GM06990 (cell line): ENCODE data around the gene PLPP2.

Experiments used
- DNase-seq: peaks from one replicate; pipeline ENCODE4 v3.0.0-alpha.2; 2011; ENCODE audit not compliant: insufficient read length; ENCODE audit errors: extremely low read depth
- H3K27me3 ChIP-seq: replicated peaks from 2 replicates; pipeline ENCODE4 v1.6.0; 2011; ENCODE audit warnings: low read length; ENCODE audit not compliant: control insufficient read depth, insufficient read depth
- H3K36me3 ChIP-seq: 2 replicates; pipeline ENCODE4 v1.5.1; 2011; ENCODE audit warnings: low read length; ENCODE audit not compliant: control insufficient read depth, insufficient read depth
- H3K4me3 ChIP-seq: replicated peaks from 2 replicates; pipeline ENCODE4 v1.5.1; 2011; ENCODE audit warnings: low read depth, mild to moderate bottlenecking, control low read depth, low read length
- TF ChIP-seq, protein P1 (sequence below): IDR thresholded peaks from 2 replicates; pipeline ENCODE4 v1.5.1; 2011; ENCODE audit warnings: low read length, control low read depth, mild to moderate bottlenecking, inconsistent platforms; ENCODE audit not compliant: insufficient read depth, poor library complexity, severe bottlenecking

PLPP2 gene

DNA sequence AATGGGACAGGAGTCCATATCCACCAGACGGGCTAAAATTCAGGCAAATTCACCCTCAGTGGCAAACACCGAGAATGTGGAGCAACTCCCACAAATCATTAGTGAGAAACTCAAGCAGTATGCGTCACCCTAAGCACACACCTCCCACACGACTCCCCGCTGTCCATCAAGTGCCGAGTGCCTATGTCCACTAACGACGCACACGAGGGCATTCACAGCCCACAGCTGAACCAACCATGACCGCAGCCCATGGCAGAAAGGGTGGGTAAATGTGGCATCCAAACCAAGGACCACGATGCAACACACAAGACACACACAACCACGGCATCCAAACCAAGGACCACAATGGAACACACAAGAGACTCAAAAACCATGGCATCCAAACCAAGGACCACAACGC, 31.4 kb upstream of the PLPP2 start:
- DNase-seq, result no peak
- H3K27me3 ChIP-seq, result no peaks in the 10 kb centered on the region
- TF ChIP-seq, protein P1, sequence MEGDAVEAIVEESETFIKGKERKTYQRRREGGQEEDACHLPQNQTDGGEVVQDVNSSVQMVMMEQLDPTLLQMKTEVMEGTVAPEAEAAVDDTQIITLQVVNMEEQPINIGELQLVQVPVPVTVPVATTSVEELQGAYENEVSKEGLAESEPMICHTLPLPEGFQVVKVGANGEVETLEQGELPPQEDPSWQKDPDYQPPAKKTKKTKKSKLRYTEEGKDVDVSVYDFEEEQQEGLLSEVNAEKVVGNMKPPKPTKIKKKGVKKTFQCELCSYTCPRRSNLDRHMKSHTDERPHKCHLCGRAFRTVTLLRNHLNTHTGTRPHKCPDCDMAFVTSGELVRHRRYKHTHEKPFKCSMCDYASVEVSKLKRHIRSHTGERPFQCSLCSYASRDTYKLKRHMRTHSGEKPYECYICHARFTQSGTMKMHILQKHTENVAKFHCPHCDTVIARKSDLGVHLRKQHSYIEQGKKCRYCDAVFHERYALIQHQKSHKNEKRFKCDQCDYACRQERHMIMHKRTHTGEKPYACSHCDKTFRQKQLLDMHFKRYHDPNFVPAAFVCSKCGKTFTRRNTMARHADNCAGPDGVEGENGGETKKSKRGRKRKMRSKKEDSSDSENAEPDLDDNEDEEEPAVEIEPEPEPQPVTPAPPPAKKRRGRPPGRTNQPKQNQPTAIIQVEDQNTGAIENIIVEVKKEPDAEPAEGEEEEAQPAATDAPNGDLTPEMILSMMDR, result no peak
- peaks cover 23% of the 10 kb centered on the region for H3K36me3 ChIP-seq
- H3K4me3 ChIP-seq, result no peak overlapping the region

DNA sequence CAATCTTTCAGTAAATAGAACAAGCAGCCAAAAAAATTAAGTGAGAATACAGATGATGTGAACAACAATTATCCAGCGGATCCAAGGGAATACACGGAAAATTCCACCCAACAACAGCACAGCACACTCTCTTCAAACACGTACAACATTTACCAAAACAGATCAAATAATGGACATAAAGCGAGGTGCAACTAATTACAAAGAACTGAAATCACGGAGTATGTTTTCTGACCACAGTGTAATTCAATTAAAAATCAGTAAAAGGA, 27.2 kb upstream of the PLPP2 start:
- Histone ChIP-seq H3K27me3 (no peaks in the 10 kb centered on the region), H3K4me3 (no peak overlapping the region), H3K36me3 (peaks cover 4% of the 10 kb centered on the region)
- DNase-seq, result no peak
- TF ChIP-seq, protein P1, result no peak

DNA sequence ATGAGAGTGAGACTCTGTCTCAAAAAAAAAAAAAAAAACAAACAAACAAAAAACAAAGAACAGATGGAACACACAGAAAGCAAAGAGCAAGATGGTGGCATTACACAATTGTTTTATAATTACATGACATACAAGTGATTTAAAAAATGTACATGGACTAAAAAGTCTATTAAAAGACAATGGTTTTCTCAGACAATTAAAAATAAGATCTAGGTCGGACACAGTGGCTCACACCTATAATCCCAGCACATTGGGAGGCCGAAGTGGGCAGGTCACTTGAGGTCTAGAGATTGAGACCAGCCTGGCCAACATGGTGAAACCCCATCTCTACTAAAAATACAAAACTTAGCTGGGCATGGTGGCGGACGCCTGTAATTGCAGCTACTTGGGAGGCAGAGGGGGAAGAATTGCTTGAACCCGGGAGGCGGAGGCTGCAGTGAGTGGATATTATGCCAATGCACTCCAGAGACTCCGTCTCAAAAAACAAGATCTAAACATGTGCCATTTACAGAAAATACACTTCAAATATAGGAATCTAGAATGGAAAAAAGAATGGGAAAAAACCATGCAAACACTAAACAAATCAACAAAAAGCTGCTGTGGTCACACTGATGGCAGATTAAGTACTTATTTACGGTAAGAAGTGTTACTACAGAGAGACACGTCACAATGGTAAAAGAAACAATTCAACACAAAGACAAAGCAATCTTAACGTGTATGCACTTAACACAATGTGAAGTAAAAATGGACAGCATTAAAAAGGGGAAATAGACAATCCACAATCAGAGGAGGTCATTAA, 26.7 kb upstream of the PLPP2 start:
- no peak for DNase-seq
- Histone ChIP-seq H3K36me3 (peaks cover 4% of the 10 kb centered on the region), H3K4me3 (no peak overlapping the region), H3K27me3 (no peaks in the 10 kb centered on the region)
- TF ChIP-seq, protein P1, result no peak

DNA sequence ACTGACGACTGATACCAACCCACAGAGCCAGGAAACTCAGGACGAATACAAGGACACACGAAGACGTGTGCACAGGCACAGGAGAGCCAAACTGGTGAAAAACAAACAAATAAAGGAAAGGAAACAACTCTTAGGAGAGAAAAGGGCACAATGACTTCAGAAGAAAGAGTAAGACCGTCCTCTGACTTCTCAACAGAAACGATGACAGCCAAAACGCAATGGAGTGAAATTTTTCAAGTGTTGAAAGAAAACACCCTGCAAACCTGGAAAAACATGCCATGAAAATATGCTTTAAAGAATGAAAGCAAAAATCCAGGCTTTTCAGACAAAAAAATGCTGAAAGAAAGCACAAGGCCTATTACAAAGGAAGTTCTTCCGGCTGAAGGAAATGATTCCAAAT, 24.6 kb upstream of the PLPP2 start:
- no peak for DNase-seq
- TF ChIP-seq, protein P1, result no peak
- peaks cover 2% of the 10 kb centered on the region for H3K36me3 ChIP-seq
- H3K4me3 ChIP-seq, result no peak overlapping the region
- H3K27me3 ChIP-seq, result no peaks in the 10 kb centered on the region

DNA sequence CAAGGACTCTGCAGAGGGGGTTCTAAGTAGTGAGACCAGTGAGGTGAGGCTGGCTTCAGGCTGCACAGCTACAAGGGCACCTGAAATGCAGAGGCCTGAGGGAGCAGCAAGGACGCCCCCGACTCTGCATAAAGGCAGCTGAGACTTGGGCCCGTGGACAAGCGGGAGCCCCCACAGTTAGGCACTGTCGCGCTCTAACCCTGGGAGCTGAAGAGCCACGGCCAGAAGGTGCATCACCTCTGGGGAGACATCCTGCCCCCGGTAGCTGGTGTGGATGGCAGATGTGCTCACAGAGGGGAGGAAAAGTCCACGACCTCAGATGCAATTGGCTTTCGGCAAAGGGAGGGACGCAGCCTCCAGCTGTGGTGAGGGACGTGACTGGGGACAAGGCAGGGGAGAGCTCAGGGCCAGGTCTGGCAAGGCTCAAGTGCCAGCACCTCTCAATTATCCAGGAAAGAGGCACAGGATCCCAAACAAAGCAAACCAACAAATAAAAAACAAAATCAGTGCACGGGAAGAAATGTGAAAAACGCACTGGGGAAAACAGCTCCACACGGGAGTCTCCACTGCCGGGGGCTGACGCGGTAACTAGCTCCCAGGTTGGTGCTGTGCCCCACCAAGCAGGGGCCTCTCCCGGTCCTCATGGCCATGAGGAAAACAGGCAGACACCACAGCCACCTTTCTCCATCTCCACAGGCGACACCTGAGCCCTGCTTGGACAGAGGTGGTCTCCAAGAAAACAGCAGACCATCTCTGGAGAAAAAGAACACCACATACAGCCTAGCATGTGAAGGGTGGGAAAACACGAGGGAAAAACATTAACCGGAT, 23.0 kb upstream of the PLPP2 start:
- no peak for DNase-seq
- Histone ChIP-seq H3K27me3 (no peaks in the 10 kb centered on the region), H3K4me3 (no peak overlapping the region), H3K36me3 (peaks cover 2% of the 10 kb centered on the region)
- TF ChIP-seq, protein P1, result no peak
